Measurements from ENCODE around the gene OSTN. TPM values are rescaled to one million over a fixed set of nuclear protein-coding genes. Genes with fewer than 3 reads are reported as not detected.

OSTN gene
- total RNA-seq, 1 donor from 2014 or later: 3.8 TPM

DNA sequence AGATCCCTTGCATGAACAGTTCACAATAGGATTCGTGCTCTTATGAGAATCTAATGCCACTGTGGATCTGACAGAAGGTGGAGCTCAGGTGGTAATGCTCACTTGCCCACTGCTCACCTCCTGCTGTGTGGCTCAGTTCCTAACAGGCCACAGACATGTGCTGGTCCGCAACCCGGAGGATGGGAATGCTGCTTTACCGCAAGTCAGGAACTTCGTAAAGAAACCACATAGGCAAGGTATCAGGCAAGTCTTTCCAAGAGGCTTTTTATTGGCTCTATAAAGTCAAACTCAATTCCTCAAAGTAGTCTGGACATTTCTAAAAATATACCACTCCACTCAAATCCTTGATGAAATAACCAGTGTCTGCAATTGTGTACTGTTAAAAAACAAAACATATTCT lies 56.1 kb downstream of the OSTN start:
- Mint-ChIP-seq H3K27me3 (ENCODE audit: unreplicated experiment) (no peaks in the 10 kb centered on the region), H3K4me1 (ENCODE audit: low read depth, unreplicated experiment) (peaks cover 6% of the 10 kb centered on the region), H3K9me3 (ENCODE audit: unreplicated experiment) (no peaks in the 10 kb centered on the region), H3K4me3 (ENCODE audit: unreplicated experiment) (no peak overlapping the region), H3K36me3 (ENCODE audit: unreplicated experiment) (no peaks in the 10 kb centered on the region), H3K27ac (ENCODE audit: unreplicated experiment) (no peak overlapping the region)
- TF ChIP-seq, protein P1, sequence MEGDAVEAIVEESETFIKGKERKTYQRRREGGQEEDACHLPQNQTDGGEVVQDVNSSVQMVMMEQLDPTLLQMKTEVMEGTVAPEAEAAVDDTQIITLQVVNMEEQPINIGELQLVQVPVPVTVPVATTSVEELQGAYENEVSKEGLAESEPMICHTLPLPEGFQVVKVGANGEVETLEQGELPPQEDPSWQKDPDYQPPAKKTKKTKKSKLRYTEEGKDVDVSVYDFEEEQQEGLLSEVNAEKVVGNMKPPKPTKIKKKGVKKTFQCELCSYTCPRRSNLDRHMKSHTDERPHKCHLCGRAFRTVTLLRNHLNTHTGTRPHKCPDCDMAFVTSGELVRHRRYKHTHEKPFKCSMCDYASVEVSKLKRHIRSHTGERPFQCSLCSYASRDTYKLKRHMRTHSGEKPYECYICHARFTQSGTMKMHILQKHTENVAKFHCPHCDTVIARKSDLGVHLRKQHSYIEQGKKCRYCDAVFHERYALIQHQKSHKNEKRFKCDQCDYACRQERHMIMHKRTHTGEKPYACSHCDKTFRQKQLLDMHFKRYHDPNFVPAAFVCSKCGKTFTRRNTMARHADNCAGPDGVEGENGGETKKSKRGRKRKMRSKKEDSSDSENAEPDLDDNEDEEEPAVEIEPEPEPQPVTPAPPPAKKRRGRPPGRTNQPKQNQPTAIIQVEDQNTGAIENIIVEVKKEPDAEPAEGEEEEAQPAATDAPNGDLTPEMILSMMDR (IDR thresholded peaks at IDR 0.05; ENCODE audit: partially characterized antibody, unreplicated experiment): no peak
- DNase-seq: no peak

DNA sequence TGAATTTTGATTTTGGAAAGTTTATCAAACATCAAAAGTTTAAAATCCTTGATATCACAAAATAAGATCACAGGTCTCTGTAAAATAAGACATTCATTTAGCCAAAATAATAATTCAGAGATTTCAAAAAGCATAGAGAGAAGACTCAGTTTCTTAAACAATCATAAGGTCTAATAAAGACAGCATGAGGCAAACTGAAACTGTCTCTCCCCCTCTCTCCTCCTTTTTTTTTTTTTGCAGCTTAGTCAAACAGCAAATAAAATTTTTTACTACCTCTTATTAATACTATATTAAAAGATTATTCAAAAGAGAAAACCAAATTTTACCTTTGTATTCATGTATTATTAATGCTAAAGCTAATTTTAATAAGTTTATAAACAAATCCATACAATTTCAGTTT lies 57.4 kb downstream of the OSTN start:
- Mint-ChIP-seq H3K4me3 (ENCODE audit: unreplicated experiment) (no peak overlapping the region), H3K36me3 (ENCODE audit: unreplicated experiment) (no peaks in the 10 kb centered on the region), H3K27me3 (ENCODE audit: unreplicated experiment) (no peaks in the 10 kb centered on the region), H3K9me3 (ENCODE audit: unreplicated experiment) (no peaks in the 10 kb centered on the region), H3K4me1 (ENCODE audit: low read depth, unreplicated experiment) (peaks cover 15% of the 10 kb centered on the region), H3K27ac (ENCODE audit: unreplicated experiment) (no peak overlapping the region)
- DNase-seq: no peak
- TF ChIP-seq, protein P1 (IDR thresholded peaks at IDR 0.05; ENCODE audit: partially characterized antibody, unreplicated experiment): no peak

DNA sequence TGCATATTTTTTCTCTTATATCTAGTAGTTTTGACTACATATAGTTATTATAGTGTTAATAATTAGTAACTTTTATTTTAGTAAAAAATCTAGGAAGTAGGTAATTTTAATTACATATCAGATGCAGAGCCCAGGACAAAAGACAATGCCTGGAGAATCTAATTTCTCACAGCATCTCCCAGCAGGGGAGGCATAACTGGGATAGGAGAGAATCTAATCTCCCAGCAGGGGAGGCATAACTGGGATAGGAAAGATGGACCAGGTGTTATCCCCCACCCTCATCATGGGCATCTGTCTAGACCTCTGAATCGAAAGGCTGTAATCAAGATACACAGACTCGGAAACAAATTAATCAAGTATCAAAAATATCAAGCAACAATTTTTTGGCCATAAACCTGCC lies 58.2 kb downstream of the OSTN start:
- DNase-seq: no peak
- no peak overlapping the region for H3K4me3 Mint-ChIP-seq (ENCODE audit: unreplicated experiment)
- TF ChIP-seq, protein P1 (IDR thresholded peaks at IDR 0.05; ENCODE audit: partially characterized antibody, unreplicated experiment): no peak
- H3K27ac Mint-ChIP-seq (ENCODE audit: unreplicated experiment): no peak overlapping the region
- H3K27me3 Mint-ChIP-seq (ENCODE audit: unreplicated experiment): no peaks in the 10 kb centered on the region
- peaks cover 15% of the 10 kb centered on the region for H3K4me1 Mint-ChIP-seq (ENCODE audit: low read depth, unreplicated experiment)
- H3K9me3 Mint-ChIP-seq (ENCODE audit: unreplicated experiment): no peaks in the 10 kb centered on the region
- H3K36me3 Mint-ChIP-seq (ENCODE audit: unreplicated experiment): no peaks in the 10 kb centered on the region

DNA sequence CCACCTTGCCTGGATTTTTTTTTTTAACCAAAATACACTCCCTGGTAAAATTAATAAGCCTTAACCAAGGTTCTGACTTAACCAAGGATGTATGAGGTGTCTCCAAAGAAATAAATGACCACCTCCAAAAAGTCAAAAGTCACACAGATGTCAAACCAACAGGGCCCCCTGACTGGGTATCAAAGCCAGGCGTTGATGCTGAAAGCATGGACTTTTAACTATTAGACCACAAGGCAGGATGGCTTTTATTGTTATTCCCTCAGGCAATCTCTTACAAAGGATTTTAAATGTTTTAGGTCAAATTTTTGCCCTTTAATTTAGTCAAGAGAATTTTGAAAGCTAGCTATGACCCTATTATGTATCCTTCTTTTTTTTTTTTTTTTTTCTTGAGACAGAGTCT lies 60.4 kb downstream of the OSTN start:
- H3K36me3 Mint-ChIP-seq (ENCODE audit: unreplicated experiment): no peaks in the 10 kb centered on the region

More for the DNA sequence above, 60.4 kb downstream of the OSTN start:
- Mint-ChIP-seq H3K27me3 (ENCODE audit: unreplicated experiment) (no peaks in the 10 kb centered on the region), H3K4me1 (ENCODE audit: low read depth, unreplicated experiment) (peaks cover 13% of the 10 kb centered on the region), H3K9me3 (ENCODE audit: unreplicated experiment) (no peaks in the 10 kb centered on the region), H3K4me3 (ENCODE audit: unreplicated experiment) (no peak overlapping the region), H3K27ac (ENCODE audit: unreplicated experiment) (no peak overlapping the region)
- no peak for DNase-seq
- TF ChIP-seq, protein P1 (IDR thresholded peaks at IDR 0.05; ENCODE audit: partially characterized antibody, unreplicated experiment): no peak

Data from glutamatergic neuron (in vitro differentiated cells).